GM21786 (cell line): ENCODE measurements around the gene REX1BD.
"Not testable (repeated sequence)": the region's sequence is repeated elsewhere in the genome, so short reads cannot be mapped to it uniquely, and the experiment has no call there.

Source experiments
- ATAC-seq: cut with Tn5 transposase; IDR thresholded peaks from one replicate; pipeline ENCODE4 v1.9.1; 2021; ENCODE audit not compliant: unreplicated experiment

The REX1BD gene

GRCh38 chr19:18600692-18601397, 12.2 kb downstream of the REX1BD start:
- ATAC-seq = not testable (repeated sequence)

- ATAC-seq = no peak
Measured at GRCh38 chr19:18601875-18602274, 13.3 kb downstream of the REX1BD start.

GRCh38 chr19:18603255-18603957, 14.8 kb downstream of the REX1BD start:
- ATAC-seq = no peak

GRCh38 chr19:18603958-18604819, 15.6 kb downstream of the REX1BD start:
- no peak for ATAC-seq

- ATAC-seq = no peak
Measured at GRCh38 chr19:18604820-18605159, 16.2 kb downstream of the REX1BD start.

- no peak for ATAC-seq
Measured at GRCh38 chr19:18605196-18605545, 16.6 kb downstream of the REX1BD start.

- no peak for ATAC-seq
Measured at GRCh38 chr19:18605546-18606280, 17.1 kb downstream of the REX1BD start.

GRCh38 chr19:18606281-18607225, 18.0 kb downstream of the REX1BD start, which contains the start of gene CRLF1:
Gene CRLF1, minus strand, starts transcription at chr19:18606799. Its CDS starts 143 bp downstream, at chr19:18606656.
- ATAC-seq = no peak

GRCh38 chr19:18607226-18608101, 18.9 kb downstream of the REX1BD start:
- ATAC-seq = no peak

GRCh38 chr19:18608102-18608804, 19.7 kb downstream of the REX1BD start:
- no peak for ATAC-seq

GRCh38 chr19:18608805-18609716, 20.5 kb downstream of the REX1BD start:
- ATAC-seq = no peak

GRCh38 chr19:18609717-18610051, 21.1 kb downstream of the REX1BD start:
- no peak for ATAC-seq

- ATAC-seq = no peak
Measured at GRCh38 chr19:18610245-18610555, 21.6 kb downstream of the REX1BD start.

GRCh38 chr19:18610556-18611326, 22.1 kb downstream of the REX1BD start:
- ATAC-seq = no peak

- ATAC-seq = no peak
Measured at GRCh38 chr19:18611327-18612050, 22.9 kb downstream of the REX1BD start.
